NCI-H460 (cell line): ENCODE data around the gene ST3GAL3. TPM values are rescaled to one million over a fixed set of nuclear protein-coding genes. Genes with fewer than 3 reads are reported as not detected.
A peak's percentile ranks its signal among the peaks of the same experiment; 100 is the strongest.
"Not testable (repeated sequence)": the region's sequence is repeated elsewhere in the genome, so short reads cannot be mapped to it uniquely, and the experiment has no call there.

Experiments
- DNase-seq: peaks from one replicate; pipeline ENCODE4 v3.0.0-alpha.2; 2016; ENCODE audit warnings: low read depth; ENCODE audit errors: extremely low read depth
- total RNA-seq: library from RNA; depleted of rRNA; stranded (reverse); fragments of >200 nt; shearing (Covaris generic); gene quantifications from 2 replicates; pipeline ENCODE4 v1.2.3, GENCODE V29; 2014

The ST3GAL3 gene
- total RNA-seq, 1 experiment from 2014 or later: 12.6 TPM

GRCh38 chr1:43693371-43693770, 14.0 kb upstream of the ST3GAL3 start:
- no peak for DNase-seq

- no peak for DNase-seq
Measured at GRCh38 chr1:43699281-43699680, 8.1 kb upstream of the ST3GAL3 start.

- no peak for DNase-seq
Measured at GRCh38 chr1:43703836-43704235, 3.5 kb upstream of the ST3GAL3 start.

DNA sequence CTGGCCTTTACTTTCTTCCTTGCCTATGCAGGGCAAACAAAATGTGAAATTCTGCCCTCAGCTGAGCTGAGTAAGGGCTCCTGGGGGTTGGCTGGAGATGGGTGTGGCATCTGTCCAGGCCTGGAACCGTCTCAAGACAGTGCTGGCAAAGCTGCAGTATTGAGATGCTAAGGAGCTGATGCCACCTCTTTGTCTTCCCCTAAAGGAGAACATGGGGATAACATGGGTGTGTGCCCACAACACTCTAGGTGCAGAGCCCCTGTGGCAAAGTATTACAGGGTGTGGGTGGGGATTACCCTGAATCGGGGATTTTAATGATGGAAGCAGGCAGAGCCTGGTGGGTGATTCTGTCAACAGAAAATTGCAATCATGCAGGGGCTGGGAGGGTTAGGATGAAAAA, 2.5 kb upstream of the ST3GAL3 start:
- DNase-seq: no peak

GRCh38 chr1:43705334-43705733, 2.0 kb upstream of the ST3GAL3 start:
- no peak for DNase-seq

DNA sequence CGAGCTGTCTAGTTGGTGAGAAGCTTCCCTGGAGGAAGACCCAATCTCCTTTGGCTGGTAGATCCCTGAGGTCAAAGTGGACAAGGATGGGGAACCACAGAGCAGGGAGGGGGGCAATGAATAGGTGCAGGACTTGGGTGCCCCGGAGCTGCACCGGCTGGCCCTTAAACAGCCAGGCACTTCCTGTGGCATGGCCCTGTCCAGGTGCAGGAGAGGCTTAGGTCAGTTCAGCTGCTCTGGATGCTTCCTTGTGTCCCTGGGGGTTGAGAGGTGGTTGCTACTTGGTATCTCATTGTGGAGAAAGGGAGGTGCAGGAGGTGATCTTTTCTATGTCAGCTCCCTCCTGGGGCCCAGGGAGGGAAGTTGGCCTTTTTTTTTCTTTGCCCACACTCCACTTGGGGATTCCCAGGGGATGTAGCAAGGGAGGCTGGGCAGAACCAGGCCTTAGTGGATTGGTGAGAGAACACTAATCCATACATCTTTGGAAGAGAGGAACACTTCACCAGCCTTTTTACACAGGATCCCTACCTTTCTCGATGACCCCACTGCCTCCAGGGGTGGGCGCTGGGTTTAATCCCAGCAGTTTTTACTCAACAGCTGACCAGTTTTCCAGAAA, 1.2 kb upstream of the ST3GAL3 start:
- no peak for DNase-seq

- no peak for DNase-seq
Measured at GRCh38 chr1:43706598-43707189, 642 bp upstream of the ST3GAL3 start.

GRCh38 chr1:43708002-43708410, 670 bp downstream of the ST3GAL3 start:
- DNase-seq: no peak

DNA sequence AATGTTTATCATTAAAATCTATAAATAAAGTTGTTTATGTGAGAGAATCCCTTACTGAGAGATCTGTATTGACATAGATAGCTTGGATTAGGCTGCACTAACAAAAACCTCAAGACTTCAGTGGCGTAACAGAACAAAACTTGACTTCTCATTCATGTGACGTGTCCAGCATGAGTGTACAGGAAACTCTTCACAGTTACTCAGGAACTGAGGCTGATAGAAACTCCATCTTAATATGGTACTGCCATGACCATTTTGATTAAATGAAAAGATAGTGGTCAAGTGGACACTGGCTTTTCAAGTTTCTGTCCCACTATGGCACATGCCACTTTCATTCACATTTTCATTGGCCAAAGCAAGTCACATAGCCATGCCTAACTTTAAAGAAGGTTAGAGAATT, 3.7 kb downstream of the ST3GAL3 start:
- peak; percentile 81 for DNase-seq

GRCh38 chr1:43711524-43712386, 4.4 kb downstream of the ST3GAL3 start:
- DNase-seq: peak; percentile 74

DNA sequence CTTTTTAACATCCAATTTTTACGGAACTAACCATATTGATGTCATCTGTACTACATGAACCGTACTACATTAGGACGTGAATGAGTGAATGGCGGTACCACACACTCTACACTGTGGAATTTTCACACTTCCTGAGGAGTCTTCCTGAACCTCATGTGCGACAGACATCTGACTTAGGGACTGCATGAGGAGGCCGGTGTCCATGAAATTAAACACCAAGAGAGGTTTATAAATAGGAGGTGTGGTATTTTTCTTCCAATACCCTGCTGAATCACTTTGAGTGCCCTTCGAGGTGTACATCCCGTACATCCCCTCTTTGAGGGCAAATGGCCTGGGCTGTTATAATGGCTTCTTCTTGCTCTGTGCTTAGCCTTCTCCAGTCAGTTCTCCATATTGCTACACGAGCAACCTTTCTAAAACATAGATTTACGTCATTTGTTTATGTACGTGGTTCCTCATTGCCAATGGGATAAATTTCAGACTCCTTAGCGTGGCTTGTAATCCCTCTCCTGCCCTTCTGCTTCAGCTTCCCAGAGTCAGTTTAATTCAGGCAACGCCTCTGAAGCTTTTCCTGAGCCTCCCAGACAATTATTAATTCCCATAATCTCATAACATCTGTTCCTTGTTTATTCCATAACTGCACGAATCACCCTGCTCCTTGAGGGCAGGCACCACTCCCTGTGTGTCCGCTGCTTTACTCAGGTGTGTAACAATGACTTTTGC, 9.4 kb downstream of the ST3GAL3 start:
- no peak for DNase-seq

DNA sequence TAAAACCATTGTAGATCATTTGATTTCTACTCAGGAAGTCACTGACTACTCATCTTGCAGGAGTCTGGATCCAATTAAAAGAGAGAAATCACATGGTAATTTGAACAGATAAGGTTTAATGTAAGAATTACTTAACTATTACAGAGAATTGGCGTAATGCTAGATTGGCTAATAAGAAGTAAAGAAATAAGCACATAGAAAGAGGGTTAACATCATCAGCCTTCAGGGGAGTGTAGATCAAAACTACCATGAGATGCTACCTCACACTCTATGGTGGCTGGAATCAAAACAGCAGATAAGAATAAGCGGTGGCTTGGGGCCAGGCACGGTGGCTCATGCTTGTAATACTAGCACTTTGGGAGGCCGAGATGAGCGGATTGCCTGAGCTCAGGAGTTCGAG, 11.7 kb downstream of the ST3GAL3 start:
- DNase-seq: no peak

DNA sequence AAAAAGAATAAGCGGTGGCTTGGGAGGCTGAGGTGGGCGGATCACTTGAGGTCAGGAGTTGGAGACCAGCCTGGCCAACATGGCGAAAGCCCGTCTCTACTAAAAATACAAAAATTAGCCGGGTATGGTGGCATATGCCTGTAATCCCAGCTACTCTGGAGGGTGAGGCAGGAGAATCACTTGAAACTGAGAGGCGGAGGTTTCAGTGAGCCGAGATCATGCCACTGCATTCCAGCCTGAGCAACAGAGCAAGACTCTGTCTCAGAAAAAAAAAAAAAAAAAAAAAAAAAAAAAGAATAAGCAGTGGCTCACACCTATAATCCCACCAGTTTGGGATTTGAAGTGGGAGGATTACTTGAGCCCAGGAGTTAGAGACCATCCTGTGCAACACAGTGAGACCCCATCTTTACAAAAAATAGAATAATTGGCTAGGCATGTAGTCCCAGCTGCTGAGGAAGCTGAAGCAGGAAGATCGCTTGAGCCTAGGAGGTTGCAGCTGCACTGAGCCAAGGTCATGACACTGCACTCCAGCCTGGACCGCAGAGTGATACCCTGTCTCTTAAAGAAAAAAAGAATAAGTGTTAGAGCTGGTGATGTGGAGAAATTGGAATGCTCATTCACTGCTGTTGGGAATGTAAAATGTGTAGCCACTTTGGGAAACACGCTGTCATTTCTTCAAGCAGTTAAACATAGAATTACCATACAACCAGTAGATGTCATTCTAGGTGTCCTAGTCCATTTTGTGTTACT, 12.5 kb downstream of the ST3GAL3 start:
- not testable (repeated sequence) for DNase-seq

DNA sequence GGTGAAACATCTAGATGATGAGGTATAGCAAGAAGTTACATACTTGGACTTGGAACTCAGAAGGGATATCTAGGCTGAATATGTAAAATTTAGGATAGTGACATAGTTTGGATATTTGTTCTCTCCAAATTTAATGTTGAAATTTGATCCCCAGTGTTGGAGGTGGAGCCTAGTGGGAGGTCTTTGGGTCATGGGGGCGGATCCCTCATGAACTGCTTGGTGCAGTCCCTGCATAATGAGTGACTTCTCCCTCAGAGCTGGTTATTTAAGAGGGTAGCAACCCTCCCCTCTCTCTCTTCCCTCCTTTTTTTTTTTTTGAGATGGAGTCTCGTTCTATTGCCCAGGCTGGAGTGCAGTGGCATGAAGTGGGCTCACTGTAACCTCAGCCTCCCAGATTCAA, 15.5 kb downstream of the ST3GAL3 start:
- no peak for DNase-seq

DNA sequence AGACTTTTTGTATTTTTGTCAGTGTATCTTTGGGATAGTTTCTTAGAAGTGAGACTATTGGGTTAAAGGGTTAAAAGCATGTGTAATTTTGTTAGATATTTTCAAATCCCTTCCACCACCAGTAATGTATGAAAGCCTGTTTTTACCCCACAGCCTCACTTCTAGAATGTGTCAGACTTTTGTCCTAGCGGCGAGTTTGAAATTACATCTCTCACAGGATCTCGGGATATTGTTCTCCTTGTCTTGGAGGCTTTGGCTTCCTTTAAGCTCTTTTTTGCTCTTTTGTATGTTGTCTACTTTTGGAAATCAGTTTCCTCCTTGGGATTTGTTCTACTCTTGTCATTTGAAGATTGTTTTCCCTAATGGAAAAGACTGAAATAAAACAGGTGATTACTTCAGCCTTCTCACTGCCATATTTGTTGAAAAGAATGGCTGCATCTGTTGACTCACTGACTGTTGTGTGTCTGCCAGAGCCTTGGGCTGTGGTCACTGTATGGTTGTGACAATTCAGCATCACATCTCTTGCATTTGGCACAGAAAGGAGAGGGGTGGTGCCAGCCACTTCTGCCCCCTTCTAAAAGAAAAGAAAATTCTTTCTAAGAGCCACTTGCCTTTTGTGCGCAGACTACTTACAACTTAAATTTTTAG, 22.6 kb downstream of the ST3GAL3 start:
- no peak for DNase-seq

DNA sequence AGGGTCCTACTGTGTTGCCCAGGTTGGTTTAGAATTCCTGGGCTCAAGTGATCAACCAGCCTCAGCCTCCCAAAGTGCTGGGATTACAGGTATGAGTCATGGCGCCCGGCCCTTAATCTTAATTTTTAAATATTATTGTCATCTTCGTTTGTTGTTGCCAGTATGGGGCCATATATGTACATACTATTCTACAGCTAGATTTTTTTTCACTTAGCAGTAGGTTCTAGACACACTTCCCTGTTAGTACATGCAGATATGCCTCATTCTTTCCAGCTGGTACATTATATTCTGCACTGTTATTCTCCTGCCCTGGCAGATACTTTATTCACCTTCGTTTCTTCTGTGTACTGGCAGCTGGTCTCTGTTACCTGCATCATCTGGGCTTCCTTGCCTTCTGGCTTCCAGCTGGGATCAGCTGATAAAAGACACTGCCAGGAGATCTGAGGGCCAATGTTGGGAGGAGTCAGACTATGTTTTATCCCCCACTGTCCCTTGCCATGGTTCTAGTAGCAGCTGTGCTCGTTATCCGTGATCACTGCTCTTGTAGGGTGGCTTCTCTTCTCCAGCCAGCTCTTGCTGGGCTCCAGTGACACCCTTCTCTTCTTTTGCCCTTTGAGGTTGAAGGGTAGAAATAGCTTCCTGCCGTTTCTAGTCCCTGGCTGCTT, 24.7 kb downstream of the ST3GAL3 start:
- no peak for DNase-seq

DNA sequence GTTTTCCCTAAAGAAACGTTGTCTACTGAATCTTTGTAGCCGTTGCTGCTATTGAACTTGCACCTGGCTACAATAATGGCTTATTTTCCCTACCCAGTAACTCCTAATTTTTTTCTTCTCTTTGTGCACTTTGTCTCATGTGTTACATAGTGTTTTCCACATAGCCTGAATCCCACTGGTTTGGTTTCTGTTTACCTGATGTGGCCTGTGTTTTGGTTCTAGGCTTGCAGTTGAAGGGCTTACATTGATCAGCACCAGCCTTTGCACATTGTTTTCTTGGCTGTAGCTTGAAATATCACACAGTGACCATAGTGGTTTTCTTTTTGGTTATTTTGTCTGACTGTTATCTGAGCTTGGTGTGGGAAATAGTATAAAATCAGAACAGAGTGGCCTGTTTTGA, 29.5 kb downstream of the ST3GAL3 start:
- no peak for DNase-seq

GRCh38 chr1:43742026-43742425, 34.7 kb downstream of the ST3GAL3 start:
- DNase-seq: no peak

- no peak for DNase-seq
Measured at GRCh38 chr1:43743206-43743605, 35.9 kb downstream of the ST3GAL3 start.
